PC-9 (cell line): ENCODE data around the gene PPP2R5C. TPM values are rescaled to one million over a fixed set of nuclear protein-coding genes. Genes with fewer than 3 reads are reported as not detected.
A peak's percentile ranks its signal among the peaks of the same experiment; 100 is the strongest.

Experiments used
- BruUV-seq: library from RNA; stranded (reverse); fragments of 400-500 nt; replicated peaks from 2 replicates; lab custom pipeline; 2021; lab: Mats Ljungman, UMichigan
- CTCF ChIA-PET: fragments of 300-600 bp; sonication (Branson Sonifier 250); formaldehyde crosslinking; loops from one replicate; lab custom pipeline; 2022; ENCODE audit warnings: antibody characterized with exemption; lab: Charles Lee
- POLR2A ChIA-PET: fragments of 300-600 bp; sonication (Branson Sonifier 250); formaldehyde crosslinking; loops from one replicate; lab custom pipeline; 2022; ENCODE audit warnings: antibody characterized with exemption; ENCODE audit not compliant: unreplicated experiment; lab: Charles Lee
- DNase-seq, 2 experiments: peaks; one replicate each; pipeline versions ENCODE4 v3.0.0 to v3.0.0-alpha.2; 2015 to 2022; ENCODE audit warnings: mixed read lengths in 1 of 2
- H2AFZ ChIP-seq: fragments of 200-600 bp; sonication (generic); 2 replicates; pipeline ENCODE4 v1.8.1; 2017; ENCODE audit warnings: antibody characterized with exemption
- H3F3A ChIP-seq: fragments of 200-600 bp; sonication (generic); 2 replicates; pipeline ENCODE4 v1.8.1; 2017; ENCODE audit warnings: antibody characterized with exemption, mild to moderate bottlenecking, low read depth; ENCODE audit not compliant: insufficient read depth
- H3K27ac ChIP-seq: fragments of 200-600 bp; sonication (generic); 2 replicates; pipeline ENCODE4 v1.6.1; 2016; ENCODE audit warnings: mixed run types
- H3K27me3 ChIP-seq: fragments of 200-600 bp; sonication (generic); 2 replicates; pipeline ENCODE4 v1.6.1; 2016; ENCODE audit warnings: low read depth, mixed run types; ENCODE audit not compliant: insufficient read depth
- H3K36me3 ChIP-seq: fragments of 200-600 bp; sonication (generic); 2 replicates; pipeline ENCODE4 v1.6.1; 2016; ENCODE audit warnings: low read depth, mixed run types
- H3K4me1 ChIP-seq: fragments of 200-600 bp; sonication (generic); replicated peaks from 2 replicates; pipeline ENCODE4 v1.6.1; 2016; ENCODE audit warnings: mixed run types; ENCODE audit not compliant: insufficient read depth
- H3K4me2 ChIP-seq: fragments of 200-600 bp; sonication (generic); 2 replicates; pipeline ENCODE4 v1.6.1; 2017; ENCODE audit warnings: mixed run types
- H3K4me3 ChIP-seq: fragments of 200-600 bp; sonication (generic); 2 replicates; pipeline ENCODE4 v1.6.1; 2016; ENCODE audit warnings: mixed run types
- H3K79me2 ChIP-seq: fragments of 200-600 bp; sonication (generic); 2 replicates; pipeline ENCODE4 v1.6.1; 2017; ENCODE audit warnings: low read depth, mixed run types
- H3K9me2 ChIP-seq: fragments of 200-600 bp; sonication (generic); 2 replicates; pipeline ENCODE4 v1.8.1; 2017; ENCODE audit warnings: mild to moderate bottlenecking; ENCODE audit not compliant: insufficient read depth
- H3K9me3 ChIP-seq: fragments of 200-600 bp; sonication (generic); 2 replicates; pipeline ENCODE4 v1.8.1; 2016; ENCODE audit warnings: low read depth; ENCODE audit not compliant: insufficient read depth
- H4K20me1 ChIP-seq: fragments of 200-600 bp; sonication (generic); 2 replicates; pipeline ENCODE4 v1.8.1; 2017; ENCODE audit not compliant: insufficient read depth
- EZH2 ChIP-seq: fragments of 200-600 bp; sonication (generic); IDR thresholded peaks from 2 replicates; pipeline ENCODE4 v1.8.0; 2017; ENCODE audit warnings: antibody characterized with exemption, low read depth
- intact Hi-C: fragments of 100-400 bp; cut with micrococcal nuclease; formaldehyde crosslinking; loops from one replicate; pipeline ENCODE4 v1.10.0; 2022; ENCODE audit not compliant: unreplicated experiment
- total RNA-seq: library from RNA; stranded (reverse); gene quantifications from 2 replicates; pipeline ENCODE4 v1.2.3, GENCODE V29; 2021
- TF ChIP-seq, protein P1 (sequence below): fragments of 200-600 bp; sonication (generic); conservative IDR thresholded peaks from 2 replicates; pipeline ENCODE4 v1.6.1; 2017; ENCODE audit warnings: mixed run types, antibody characterized with exemption, mild to moderate bottlenecking, moderate library complexity

Gene PPP2R5C
- total RNA-seq, 1 experiment from 2014 or later, result 401 TPM

DNA sequence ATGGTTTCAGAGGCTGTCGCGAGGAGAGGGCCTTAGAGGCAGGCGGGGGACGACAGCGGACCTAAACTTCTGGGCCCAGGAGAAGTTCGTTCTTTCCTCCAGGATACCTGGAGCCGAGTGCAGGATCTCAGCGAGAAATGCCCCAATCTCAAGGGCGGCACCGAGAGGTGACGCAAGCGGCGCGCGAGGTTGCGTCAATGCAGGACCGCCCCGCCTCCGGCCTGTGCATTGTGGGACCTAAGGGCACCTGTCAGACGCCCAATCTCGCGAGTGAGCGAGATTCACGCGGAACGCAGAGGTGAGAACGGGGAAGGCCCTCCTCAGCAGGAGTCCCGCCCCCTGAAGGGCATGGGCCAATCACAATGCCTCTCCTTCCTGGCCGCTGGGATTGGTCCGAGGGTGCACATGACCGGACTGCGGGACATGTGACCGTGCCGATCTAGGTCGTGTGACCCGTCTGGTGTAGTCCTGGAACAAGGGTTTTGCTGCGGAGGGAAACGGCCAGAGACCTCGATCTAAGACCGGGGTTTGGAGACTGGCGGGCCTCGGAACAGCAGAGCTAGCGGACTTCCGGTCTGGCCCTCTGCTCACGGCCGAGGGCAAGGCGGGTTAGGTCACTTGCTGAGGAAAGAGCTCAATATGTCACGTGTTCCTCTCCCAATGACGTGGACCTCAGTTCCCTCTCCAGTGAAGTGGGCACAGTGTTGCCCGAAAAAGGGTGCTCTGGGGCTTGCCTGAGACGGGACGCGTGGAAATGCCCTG is 186.6 kb downstream of the PPP2R5C start:
- Histone ChIP-seq H3K4me1 (peaks cover 20% of the 10 kb centered on the region), H3F3A (peaks cover 49% of the 10 kb centered on the region), H3K9me3 (no peaks in the 10 kb centered on the region), H3K27me3 (no peaks in the 10 kb centered on the region), H3K9me2 (no peaks in the 10 kb centered on the region), H4K20me1 (no peaks in the 10 kb centered on the region), H3K79me2 (peaks cover 24% of the 10 kb centered on the region), H3K27ac (peak overlapping the region; percentile 93), H2AFZ (peak overlapping the region; percentile 85), H3K4me3 (peak overlapping the region; percentile 83), H3K36me3 (no peaks in the 10 kb centered on the region), H3K4me2 (peak overlapping the region; percentile 97)
- intact Hi-C loops, result loop anchor here (1.0 to 5.0 kb wide), 8 partner anchors 16 to 241 kb away; partner anchors contain the start of genes DYNC1H1 and WDR20
- BruUV-seq, result no TSS peak
- no peak for TF ChIP-seq EZH2
- TF ChIP-seq, protein P1, sequence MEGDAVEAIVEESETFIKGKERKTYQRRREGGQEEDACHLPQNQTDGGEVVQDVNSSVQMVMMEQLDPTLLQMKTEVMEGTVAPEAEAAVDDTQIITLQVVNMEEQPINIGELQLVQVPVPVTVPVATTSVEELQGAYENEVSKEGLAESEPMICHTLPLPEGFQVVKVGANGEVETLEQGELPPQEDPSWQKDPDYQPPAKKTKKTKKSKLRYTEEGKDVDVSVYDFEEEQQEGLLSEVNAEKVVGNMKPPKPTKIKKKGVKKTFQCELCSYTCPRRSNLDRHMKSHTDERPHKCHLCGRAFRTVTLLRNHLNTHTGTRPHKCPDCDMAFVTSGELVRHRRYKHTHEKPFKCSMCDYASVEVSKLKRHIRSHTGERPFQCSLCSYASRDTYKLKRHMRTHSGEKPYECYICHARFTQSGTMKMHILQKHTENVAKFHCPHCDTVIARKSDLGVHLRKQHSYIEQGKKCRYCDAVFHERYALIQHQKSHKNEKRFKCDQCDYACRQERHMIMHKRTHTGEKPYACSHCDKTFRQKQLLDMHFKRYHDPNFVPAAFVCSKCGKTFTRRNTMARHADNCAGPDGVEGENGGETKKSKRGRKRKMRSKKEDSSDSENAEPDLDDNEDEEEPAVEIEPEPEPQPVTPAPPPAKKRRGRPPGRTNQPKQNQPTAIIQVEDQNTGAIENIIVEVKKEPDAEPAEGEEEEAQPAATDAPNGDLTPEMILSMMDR, result no peak
- CTCF ChIA-PET, result interaction anchor here (0.6 to 1.8 kb wide), 5 partner anchors 10 to 241 kb away, joined by 3 to 7 read pairs (median 5); no protein-coding TSS in a partner anchor
- POLR2A ChIA-PET, result interaction anchor here (0.5 to 0.7 kb wide), 8 partner anchors 15 to 1180 kb away, joined by 3 to 25 read pairs (median 4); no protein-coding TSS in a partner anchor
- peak; percentile 100 for DNase-seq

DNA sequence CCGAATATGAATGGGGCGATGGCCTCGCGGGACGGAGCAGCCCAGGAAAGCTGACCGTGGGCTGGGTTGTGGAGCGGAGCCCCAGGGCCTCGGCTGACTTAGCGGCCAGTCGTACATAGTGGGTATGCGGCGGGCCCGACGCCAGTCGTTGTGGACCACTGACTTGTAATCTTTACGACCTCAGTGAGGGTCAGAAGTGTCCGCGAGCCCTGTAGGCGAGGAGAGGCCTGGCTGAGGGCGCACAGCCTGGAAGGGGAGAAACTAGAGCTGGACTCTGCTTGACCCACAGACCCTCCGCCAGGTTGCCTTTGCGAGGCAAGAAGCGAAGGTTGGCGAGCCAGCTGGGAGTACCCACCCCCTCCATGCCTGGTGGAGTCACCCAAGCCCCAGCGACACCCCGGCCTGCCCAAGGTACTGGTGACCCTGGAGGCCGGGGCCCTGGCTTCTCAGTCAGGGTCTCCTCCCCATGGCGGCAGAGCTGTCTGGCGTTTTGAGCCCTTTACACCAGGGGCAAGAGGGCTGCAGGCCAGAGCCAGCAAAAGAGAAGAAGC is 187.2 kb downstream of the PPP2R5C start:
- POLR2A ChIA-PET, result interaction anchor here (0.6 to 0.7 kb wide), 6 partner anchors 15 to 1179 kb away, joined by 3 to 9 read pairs (median 4); no protein-coding TSS in a partner anchor
- Histone ChIP-seq H3F3A (peaks cover 54% of the 10 kb centered on the region), H3K4me1 (peaks cover 20% of the 10 kb centered on the region), H3K27ac (peak overlapping the region; percentile 93), H3K4me2 (peak overlapping the region; percentile 97), H3K9me3 (no peaks in the 10 kb centered on the region), H3K9me2 (no peaks in the 10 kb centered on the region), H2AFZ (peak overlapping the region; percentile 85), H4K20me1 (no peaks in the 10 kb centered on the region), H3K4me3 (peak overlapping the region; percentile 83), H3K79me2 (peaks cover 24% of the 10 kb centered on the region), H3K36me3 (no peaks in the 10 kb centered on the region), H3K27me3 (no peaks in the 10 kb centered on the region)
- TF ChIP-seq EZH2, result no peak
- TF ChIP-seq, protein P1, result no peak
- no peak for DNase-seq
- intact Hi-C loops, result loop anchor here (1.0 to 5.0 kb wide), 8 partner anchors 16 to 242 kb away; partner anchors contain the start of genes DYNC1H1 and WDR20
- CTCF ChIA-PET, result interaction anchor here (0.6 to 1.8 kb wide), 6 partner anchors 9 to 241 kb away, joined by 3 to 7 read pairs (median 4); no protein-coding TSS in a partner anchor
- TSS peak; percentile 78 for BruUV-seq

DNA sequence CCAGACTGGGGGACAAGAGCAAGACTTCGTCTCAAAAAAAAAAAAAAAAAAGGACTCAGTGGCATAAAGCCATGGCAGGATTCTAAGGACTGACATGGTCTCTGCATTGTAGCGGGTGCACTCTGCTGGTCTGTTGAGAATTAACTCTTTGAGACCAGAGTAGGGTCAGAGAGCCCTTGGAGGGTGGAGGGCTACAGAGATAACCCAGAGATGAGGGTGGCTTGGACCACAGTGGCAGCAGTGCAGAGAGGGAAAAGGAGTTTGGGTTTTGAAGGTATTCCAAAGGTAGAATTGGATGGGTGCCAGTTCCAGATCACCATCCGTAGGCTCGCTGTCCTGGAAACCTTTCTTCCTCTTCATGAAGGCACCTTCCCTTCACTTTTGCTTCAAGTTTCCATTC is 188.6 kb downstream of the PPP2R5C start:
- Histone ChIP-seq H3K36me3 (no peaks in the 10 kb centered on the region), H3K27ac (no peak overlapping the region), H3K4me3 (peak overlapping the region; percentile 83; the same call in 1 of the 2 replicates), H3K27me3 (no peaks in the 10 kb centered on the region), H3K79me2 (peaks cover 24% of the 10 kb centered on the region), H2AFZ (no peak overlapping the region), H3K9me3 (no peaks in the 10 kb centered on the region), H4K20me1 (no peaks in the 10 kb centered on the region), H3K4me1 (peaks cover 20% of the 10 kb centered on the region), H3K9me2 (no peaks in the 10 kb centered on the region), H3K4me2 (peak overlapping the region; percentile 97), H3F3A (peaks cover 55% of the 10 kb centered on the region)
- no peak for TF ChIP-seq EZH2
- TF ChIP-seq, protein P1, result no peak
- no TSS peak for BruUV-seq
- CTCF ChIA-PET, result no interaction called here
- intact Hi-C loops, result no loop called here
- no peak for DNase-seq
- POLR2A ChIA-PET, result no interaction called here
